WI38 (cell line): Measurements from ENCODE around the gene ARHGEF19.

Experiments
- H3K4me3 ChIP-seq: 2 replicates; pipeline ENCODE4 v1.5.1; 2011; ENCODE audit warnings: low read depth, mild to moderate bottlenecking, control low read depth, low read length
- TF ChIP-seq, protein P1 (sequence below): IDR thresholded peaks from 2 replicates; pipeline ENCODE4 v1.5.1; 2012; ENCODE audit warnings: low read depth, mild to moderate bottlenecking, control low read depth, low read length

ARHGEF19 gene

DNA sequence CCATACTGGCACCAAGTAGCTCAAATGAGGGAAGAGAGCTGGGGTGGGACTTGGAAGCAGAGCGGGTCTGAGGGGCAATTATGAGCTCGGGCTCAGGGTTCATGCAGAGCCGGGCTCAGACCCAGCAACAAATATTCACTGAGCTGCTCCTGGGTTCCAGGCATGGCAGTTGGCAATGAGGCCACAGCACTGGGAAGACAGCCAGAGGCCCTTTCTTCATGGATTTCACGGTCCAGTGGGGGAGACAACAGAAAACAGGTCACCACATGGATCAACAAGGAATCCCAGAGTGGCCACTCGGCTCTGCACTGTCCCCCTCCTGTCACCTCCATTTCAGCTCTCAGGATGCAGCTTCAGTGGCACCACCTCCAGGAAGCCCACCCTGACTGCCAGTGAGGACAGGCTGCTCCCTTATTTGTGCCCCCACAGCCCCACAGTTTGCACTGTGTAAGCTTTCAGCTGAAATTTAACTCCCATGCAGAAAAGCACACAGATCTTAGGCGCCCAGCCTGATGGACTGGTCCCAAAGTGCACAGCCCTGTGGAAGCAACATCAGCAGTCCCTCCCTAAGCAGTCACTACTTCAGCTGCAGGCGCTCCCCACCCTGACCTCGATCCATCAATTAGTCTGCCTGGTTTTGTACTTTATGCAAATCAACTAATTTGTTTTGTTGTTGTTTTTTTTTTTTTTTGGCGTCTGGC lies 22.4 kb downstream of the ARHGEF19 start:
- TF ChIP-seq, protein P1, sequence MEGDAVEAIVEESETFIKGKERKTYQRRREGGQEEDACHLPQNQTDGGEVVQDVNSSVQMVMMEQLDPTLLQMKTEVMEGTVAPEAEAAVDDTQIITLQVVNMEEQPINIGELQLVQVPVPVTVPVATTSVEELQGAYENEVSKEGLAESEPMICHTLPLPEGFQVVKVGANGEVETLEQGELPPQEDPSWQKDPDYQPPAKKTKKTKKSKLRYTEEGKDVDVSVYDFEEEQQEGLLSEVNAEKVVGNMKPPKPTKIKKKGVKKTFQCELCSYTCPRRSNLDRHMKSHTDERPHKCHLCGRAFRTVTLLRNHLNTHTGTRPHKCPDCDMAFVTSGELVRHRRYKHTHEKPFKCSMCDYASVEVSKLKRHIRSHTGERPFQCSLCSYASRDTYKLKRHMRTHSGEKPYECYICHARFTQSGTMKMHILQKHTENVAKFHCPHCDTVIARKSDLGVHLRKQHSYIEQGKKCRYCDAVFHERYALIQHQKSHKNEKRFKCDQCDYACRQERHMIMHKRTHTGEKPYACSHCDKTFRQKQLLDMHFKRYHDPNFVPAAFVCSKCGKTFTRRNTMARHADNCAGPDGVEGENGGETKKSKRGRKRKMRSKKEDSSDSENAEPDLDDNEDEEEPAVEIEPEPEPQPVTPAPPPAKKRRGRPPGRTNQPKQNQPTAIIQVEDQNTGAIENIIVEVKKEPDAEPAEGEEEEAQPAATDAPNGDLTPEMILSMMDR, result no peak
- no peak overlapping the region for H3K4me3 ChIP-seq

- TF ChIP-seq, protein P1, result no peak
- no peak overlapping the region for H3K4me3 ChIP-seq
Measured at GRCh38 chr1:16189003-16189402, 23.4 kb downstream of the ARHGEF19 start.

DNA sequence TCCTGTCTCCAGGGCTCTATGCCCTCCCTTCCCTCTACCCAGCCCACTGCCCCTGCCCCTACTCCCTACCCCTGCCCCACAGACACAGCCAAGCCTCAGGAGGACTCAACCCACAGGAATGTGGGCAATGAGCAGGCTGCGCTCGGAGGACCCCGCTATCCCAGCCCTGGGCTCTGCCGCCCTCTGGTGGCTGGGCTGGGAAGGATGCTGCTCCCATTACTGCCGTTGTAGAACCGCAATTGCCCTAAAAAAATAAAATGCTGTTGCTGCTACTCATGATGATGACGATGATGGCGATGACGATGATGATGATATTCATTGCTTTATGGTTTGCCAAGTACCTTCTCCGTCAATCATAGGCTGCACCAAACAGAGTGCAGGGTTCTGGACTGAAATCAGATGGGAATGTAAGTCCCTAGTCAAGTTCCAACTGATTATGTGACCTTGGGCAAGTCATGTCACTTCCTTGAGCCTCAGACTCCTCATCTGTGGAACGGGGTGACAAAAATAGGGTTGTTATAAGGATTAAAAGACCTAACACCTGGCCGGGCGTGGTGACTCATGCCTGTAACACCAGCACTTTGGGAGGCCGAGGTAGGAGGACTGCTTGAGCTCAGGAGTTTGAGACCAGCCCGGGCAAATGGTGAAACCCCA lies 24.6 kb downstream of the ARHGEF19 start:
- TF ChIP-seq, protein P1, result peak; percentile 96
- no peak overlapping the region for H3K4me3 ChIP-seq

GRCh38 chr1:16186655-16187235 lies 25.7 kb downstream of the ARHGEF19 start:
- TF ChIP-seq, protein P1, result no peak
- H3K4me3 ChIP-seq, result no peak overlapping the region

DNA sequence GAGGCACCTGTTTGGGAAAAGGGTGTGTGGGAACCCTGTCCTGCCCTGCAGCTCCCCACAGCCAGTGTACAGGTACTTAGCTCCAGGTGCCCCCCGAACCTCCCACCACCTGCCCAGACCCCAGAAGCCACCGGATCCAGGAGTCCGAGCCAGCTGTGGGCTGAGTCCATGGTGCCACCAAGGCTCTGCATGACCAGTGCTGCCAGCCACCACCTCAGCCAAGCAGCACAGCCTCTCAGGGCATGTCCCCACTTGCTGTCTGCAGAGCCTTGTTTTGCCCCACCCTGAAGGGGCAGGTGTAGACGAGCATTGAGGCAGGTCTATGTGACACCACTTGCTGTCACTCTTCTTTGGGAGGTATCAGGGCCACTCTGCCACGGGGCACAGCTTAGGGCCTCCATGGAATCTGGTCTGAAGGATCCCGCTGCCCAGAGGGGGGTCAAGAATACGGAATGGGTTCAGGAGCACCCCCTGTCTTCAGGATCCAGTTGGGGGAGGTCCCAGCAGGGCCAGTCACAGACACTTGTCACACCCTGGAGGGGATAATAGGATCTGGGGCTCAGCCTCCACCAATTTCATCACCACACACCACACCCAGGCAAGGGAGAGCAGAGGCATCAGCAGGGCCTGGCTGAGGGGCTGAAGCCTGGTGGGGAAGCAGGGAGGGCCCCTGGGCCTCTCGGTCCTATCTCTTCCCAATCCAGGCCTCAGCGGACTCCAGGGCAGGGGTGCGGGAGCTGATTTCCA lies 27.7 kb downstream of the ARHGEF19 start:
- no peak overlapping the region for H3K4me3 ChIP-seq
- TF ChIP-seq, protein P1, result no peak

DNA sequence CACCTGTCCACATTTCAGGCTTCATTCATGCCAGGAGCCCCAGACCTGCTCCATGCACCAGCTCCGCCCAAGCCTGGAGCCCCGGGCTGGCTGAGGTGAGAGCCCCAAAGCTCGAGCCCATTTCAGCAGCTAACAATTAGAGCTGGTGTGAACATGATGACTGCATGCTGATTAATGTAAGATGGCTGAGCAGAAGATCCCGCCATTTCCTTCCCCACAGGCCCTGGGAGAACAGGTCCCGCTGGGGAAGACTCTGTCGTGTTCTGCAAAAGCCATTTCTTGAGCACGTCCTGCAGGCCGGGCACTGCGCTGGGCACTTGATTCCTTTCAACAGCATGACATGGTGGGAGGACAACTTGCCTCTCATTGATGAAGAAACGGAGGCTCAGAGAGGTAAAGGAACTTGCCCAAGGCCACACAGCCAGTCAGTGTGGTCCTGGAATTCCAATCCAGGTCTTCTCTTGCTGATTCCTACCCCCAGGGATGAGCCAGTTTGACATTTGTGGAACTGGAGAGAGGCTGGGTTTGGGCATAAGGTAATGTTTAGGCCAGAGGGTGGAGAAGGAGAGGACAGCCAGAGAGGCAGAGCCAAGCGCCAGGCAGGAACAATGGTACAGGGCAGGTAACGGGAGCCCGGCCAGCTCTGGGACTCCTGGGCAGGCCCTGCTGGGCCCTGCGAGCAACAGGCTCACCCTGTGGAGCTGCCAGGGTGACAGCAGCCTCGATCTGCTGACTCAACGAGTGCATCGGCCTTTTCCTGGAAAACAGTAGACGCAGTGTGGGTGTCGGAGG lies 28.5 kb downstream of the ARHGEF19 start:
- H3K4me3 ChIP-seq, result no peak overlapping the region
- TF ChIP-seq, protein P1, result no peak
